ENCODE results near the gene LCOR. TPM values are rescaled to one million over a fixed set of nuclear protein-coding genes. Genes with fewer than 3 reads are reported as not detected.

Gene LCOR
- total and polyA plus RNA-seq, 2 of the 4 experiments (the other 2 are of a cell fraction), result 3.7 to 36.9 TPM

- Histone ChIP-seq H4K8ac (ENCODE audit: low read depth in 2 of 2, low read length in 2 of 2) (no peak overlapping the region), H2BK20ac (ENCODE audit: low read depth, low read length) (no peak overlapping the region), H2AK9ac (replicated peaks; ENCODE audit: low read depth, low read length, poor library complexity) (no peak overlapping the region), H4K91ac (ENCODE audit: insufficient read depth, low read depth, low read length) (no peak overlapping the region), H3K79me1 (ENCODE audit: low read depth in 1 of 2, low read length in 2 of 2) (peaks cover 0 to 8% of the 10 kb centered on the region in 2 experiments; a peak in 1 of 4 replicates), H3K56ac (ENCODE audit: extremely low read depth, insufficient read depth, low read length) (no peak overlapping the region), H3K4me2 (ENCODE audit: low read depth, low read length) (no peak overlapping the region), H3K27me3 (ENCODE audit: control insufficient read depth, insufficient read depth, low read length) (no peaks in the 10 kb centered on the region), H3K9me1 (ENCODE audit: insufficient read depth, low read length) (peaks cover 22% of the 10 kb centered on the region), H3K18ac (ENCODE audit: low read depth, low read length) (no peak overlapping the region), H2BK120ac (ENCODE audit: low read depth, low read length) (no peak overlapping the region), H3K9ac (ENCODE audit: low read depth, low read length) (no peak overlapping the region), H2AFZ (replicated peaks; ENCODE audit: low read length, poor library complexity) (no peak overlapping the region), H3K36me3 (ENCODE audit: control insufficient read depth, insufficient read depth, low read length) (no peaks in the 10 kb centered on the region), H2BK5ac (ENCODE audit: low read depth, low read length, poor library complexity, severe bottlenecking) (no peak overlapping the region), H3K27ac (ENCODE audit: insufficient read depth, low read length) (no peak overlapping the region), H3K4ac (ENCODE audit: low read depth, low read length) (no peak overlapping the region), H3K4me1 (ENCODE audit: control insufficient read depth, insufficient read depth, low read length) (peaks cover 8% of the 10 kb centered on the region), H2BK15ac (ENCODE audit: low read depth, low read length) (no peak overlapping the region), H4K5ac (ENCODE audit: low read depth, low read length) (no peak overlapping the region), H4K20me1 (ENCODE audit: insufficient read depth, low read length) (0 out of 2 replicates have a peak, but pooled peaks cover 4% of the 10 kb centered on the region), H3K4me3 (ENCODE audit: insufficient read depth, low read depth, low read length) (no peak overlapping the region), H3K23ac (ENCODE audit: low read depth, low read length) (no peak overlapping the region), H3K14ac (replicated peaks; ENCODE audit: low read depth, low read length) (no peak overlapping the region), H3K9me3 (ENCODE audit: control insufficient read depth, insufficient read depth, low read length) (no peaks in the 10 kb centered on the region), H2AK5ac (ENCODE audit: low read depth, low read length) (no peak overlapping the region)
- dilution Hi-C loops (cut with HindIII; ENCODE audit: low sequenced_read_pairs, unreplicated experiment), result no loop called here
- ChIA-PET CTCF (interaction anchor here (1.0 kb wide), 1 partner anchor 29 kb away, joined by 3 read pairs; no protein-coding TSS in a partner anchor), POLR2A (ENCODE audit: unreplicated experiment) (no interaction called here)
- intact Hi-C loops (cut with micrococcal nuclease), result no loop called here
- 60% methylated on average over 2 of the region's 4 CpGs; no CpG with 5 or more reads in 1 of the 2 experiments for WGBS, 2 experiments (ENCODE audit: extremely low coverage in 2 of 2, insufficient read length in 1 of 2)
- in situ Hi-C loops (cut with MboI; ENCODE audit: low sequenced_read_pairs), result no loop called here
- ATAC-seq (ENCODE audit: low read depth) (no peak), DNase-seq (peak; percentile 20)
- TF ChIP-seq USF2 (IDR thresholded peaks at IDR 0.05; ENCODE audit: low read depth, low read length), result no peak
- TF ChIP-seq FOS (IDR thresholded peaks at IDR 0.05; ENCODE audit: low read depth, low read length), result no peak
- TF ChIP-seq RFX5 (IDR thresholded peaks at IDR 0.05; ENCODE audit: low read depth, low read length), result no peak
- TF ChIP-seq SMC3 (IDR thresholded peaks at IDR 0.05; ENCODE audit: low read depth, low read length), result no peak
- TF ChIP-seq MXI1 (IDR thresholded peaks at IDR 0.05; ENCODE audit: borderline replicate concordance, low read depth, low read length), result no peak
- no peak for TF ChIP-seq MAZ (IDR thresholded peaks at IDR 0.05; ENCODE audit: borderline replicate concordance, low read depth, low read length)
- no peak for TF ChIP-seq MAFK (IDR thresholded peaks at IDR 0.05; ENCODE audit: low read depth, low read length)
- no peak for TF ChIP-seq CEBPB (IDR thresholded peaks at IDR 0.05; ENCODE audit: low read depth, low read length)
- no peak for TF ChIP-seq CTCF (conservative IDR thresholded peaks at IDR 0.05; ENCODE audit: low read depth, low read length)
- no peak for TF ChIP-seq BHLHE40 (IDR thresholded peaks at IDR 0.05; ENCODE audit: low read depth, low read length)
- TF ChIP-seq CHD1 (IDR thresholded peaks at IDR 0.05; ENCODE audit: low read depth, low read length), result no peak
- no peak for TF ChIP-seq NFE2L2 (IDR thresholded peaks at IDR 0.05; ENCODE audit: low read depth, low read length)
- TF ChIP-seq POLR2A (IDR thresholded peaks at IDR 0.05; ENCODE audit: low read depth, low read length), result no peak
- no peak for TF ChIP-seq RAD21 (IDR thresholded peaks at IDR 0.05; ENCODE audit: low read length)
- no peak for TF ChIP-seq ELK1 (IDR thresholded peaks at IDR 0.05; ENCODE audit: borderline replicate concordance, low read depth, low read length)
- no peak for TF ChIP-seq RCOR1 (IDR thresholded peaks at IDR 0.05; ENCODE audit: insufficient replicate concordance, low read length)
- BruUV-seq (replicated peaks), result no TSS peak
Measured at GRCh38 chr10:96995851-96996250, 163.8 kb downstream of the LCOR start.

Measured in IMR-90 (cell line).